HG03097 (cell line): ENCODE data around the gene TXK.
A peak's percentile ranks its signal among the peaks of the same experiment; 100 is the strongest.

Experiments
- ATAC-seq: cut with Tn5 transposase; IDR thresholded peaks from one replicate; pipeline ENCODE4 v1.9.1; 2021; ENCODE audit not compliant: unreplicated experiment, low FRiP score

TXK gene

DNA sequence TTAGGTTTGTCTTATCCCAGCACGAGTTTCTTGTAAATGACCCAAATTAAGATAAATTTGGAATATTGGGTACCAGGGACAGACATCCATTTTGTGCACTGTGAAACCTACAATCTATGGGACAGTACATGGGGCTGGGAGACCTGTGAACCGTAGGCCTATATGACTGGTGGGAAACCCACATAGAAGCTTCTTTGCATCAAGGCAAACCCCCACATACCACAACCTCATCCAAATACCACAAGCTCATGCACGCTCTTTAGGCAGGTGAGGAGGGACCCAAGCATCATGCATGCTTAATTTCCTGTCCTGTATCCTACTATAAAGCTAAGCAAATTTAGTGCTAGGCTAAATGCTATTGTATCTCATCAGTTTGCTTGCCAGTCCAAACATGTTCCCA lies 69.7 kb downstream of the TXK start:
- no peak for ATAC-seq

- ATAC-seq: no peak
Measured at GRCh38 chr4:48058617-48059530, 75.2 kb downstream of the TXK start.

DNA sequence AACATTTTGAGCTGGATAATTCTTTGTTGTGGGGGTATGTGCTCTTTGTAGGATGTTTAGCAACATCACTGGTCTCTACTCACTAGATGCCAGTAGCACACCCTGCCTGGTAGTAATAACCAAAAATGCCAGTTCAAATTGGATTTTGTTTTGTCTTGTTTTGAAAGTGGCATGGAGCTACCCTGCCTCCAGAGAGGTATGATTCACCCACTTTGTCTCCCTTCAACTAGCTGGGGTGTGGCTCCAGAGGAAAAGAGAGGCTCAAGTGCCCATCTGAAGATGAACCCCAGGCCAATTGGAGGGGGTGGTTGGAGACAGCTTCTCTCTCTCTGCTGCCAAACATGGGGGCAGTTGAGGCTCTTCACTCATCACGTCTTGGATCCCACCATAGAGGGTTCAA lies 83.0 kb downstream of the TXK start:
- ATAC-seq: no peak

GRCh38 chr4:48049483-48049882 lies 84.6 kb downstream of the TXK start:
- no peak for ATAC-seq

DNA sequence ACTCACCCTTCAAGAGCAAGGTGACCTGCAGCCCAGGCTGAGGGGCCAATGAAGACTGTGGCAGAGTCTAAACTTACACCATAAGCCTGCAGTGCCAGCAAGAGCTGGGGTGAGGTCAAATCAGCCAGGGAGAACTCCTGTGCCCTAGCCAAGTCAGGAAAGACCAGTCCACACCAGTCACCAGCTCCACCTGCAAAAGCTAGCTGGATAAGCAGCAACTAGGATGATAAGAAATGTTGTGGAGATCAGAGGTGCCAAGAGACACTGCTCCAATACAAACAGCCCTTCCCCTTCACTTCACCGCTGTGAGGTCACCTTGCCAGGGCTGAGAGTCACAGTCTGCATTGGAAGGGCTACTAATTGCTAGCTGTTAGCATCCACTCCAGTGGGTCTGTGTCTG lies 86.2 kb downstream of the TXK start:
- peak; percentile 16 for ATAC-seq

DNA sequence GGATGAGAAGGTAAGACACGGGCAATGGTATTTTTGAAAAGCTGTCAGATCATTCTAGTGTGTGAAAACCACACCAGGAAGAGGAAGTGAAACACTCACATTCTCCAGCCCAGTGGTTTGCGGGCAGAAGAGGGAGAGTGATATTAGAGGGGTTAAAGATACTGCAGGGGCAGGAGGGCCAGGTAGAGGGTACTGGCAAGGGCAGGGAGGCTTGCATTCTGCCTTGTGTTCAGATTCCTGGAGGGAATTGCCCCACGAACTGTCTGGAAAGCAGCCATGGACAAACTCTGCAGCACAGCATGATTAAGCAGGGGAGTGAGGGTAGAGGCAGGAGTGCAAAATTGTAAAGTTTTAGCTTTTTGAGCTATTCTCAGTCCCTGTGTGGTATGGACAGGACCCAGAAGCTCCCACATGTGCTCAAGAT lies 86.6 kb downstream of the TXK start:
- peak; percentile 99 for ATAC-seq

DNA sequence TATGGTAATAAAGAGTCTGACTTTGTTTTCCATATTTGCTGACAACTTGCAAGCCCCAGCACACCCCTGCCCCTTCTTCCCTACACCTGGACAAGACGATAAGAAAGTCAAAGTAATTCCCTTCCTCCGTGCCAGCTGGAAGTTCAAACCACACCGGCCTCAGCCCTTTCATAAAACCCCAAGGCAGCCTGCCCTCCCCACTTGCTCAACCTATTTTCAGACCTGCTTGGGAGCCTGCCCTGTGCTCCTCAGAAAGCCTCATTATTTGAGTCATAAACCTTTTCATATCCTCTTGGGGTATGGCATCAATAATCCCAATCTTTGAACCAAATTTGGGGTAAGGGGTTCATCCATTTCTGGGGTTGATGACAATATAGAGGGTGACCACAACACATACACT lies 88.0 kb downstream of the TXK start:
- no peak for ATAC-seq

- ATAC-seq: no peak
Measured at GRCh38 chr4:48044298-48044697, 89.8 kb downstream of the TXK start.

GRCh38 chr4:48043504-48043903 lies 90.5 kb downstream of the TXK start:
- ATAC-seq: no peak

- ATAC-seq: no peak
Measured at GRCh38 chr4:48042979-48043461, 91.0 kb downstream of the TXK start.

- no peak for ATAC-seq
Measured at GRCh38 chr4:48041535-48042137, 92.4 kb downstream of the TXK start.

GRCh38 chr4:48039561-48039960 lies 94.5 kb downstream of the TXK start:
- ATAC-seq: no peak

- ATAC-seq: no peak
Measured at GRCh38 chr4:48038666-48039065, 95.4 kb downstream of the TXK start.

DNA sequence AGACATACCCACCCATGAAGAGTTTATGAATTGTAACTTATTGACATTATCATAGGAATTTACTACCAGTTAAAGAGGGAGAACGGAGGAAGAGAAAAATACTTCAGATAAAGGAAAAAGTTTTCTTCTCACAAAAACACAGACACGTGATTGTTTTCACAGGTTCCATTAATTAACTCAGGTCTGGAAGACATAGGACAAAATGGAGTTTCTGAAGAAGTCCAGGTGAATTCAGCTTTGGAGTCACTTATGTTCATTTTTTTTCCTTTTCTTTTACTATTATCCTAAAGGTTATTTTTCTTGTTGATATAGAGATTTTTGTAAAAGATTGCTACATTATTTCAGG lies 97.0 kb downstream of the TXK start:
- ATAC-seq: no peak

DNA sequence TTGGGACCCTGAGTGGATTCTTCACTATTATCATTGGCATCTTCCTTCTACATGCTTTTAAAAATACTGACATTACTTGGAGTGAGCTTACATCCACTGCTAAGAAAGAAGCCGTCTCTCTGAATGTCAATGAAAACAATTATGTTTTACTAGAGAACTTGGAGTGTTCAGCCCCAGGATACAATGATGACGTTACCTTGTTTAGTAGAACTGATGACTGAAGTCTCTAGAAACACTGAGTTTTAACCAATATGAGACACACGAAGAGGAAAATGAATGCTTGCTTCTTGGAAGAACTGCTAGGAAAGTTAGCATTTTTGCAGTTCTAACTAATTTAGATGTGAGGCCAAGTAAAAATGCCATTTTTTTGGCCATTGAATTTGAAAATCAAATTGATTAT lies 98.1 kb downstream of the TXK start:
- ATAC-seq: no peak

DNA sequence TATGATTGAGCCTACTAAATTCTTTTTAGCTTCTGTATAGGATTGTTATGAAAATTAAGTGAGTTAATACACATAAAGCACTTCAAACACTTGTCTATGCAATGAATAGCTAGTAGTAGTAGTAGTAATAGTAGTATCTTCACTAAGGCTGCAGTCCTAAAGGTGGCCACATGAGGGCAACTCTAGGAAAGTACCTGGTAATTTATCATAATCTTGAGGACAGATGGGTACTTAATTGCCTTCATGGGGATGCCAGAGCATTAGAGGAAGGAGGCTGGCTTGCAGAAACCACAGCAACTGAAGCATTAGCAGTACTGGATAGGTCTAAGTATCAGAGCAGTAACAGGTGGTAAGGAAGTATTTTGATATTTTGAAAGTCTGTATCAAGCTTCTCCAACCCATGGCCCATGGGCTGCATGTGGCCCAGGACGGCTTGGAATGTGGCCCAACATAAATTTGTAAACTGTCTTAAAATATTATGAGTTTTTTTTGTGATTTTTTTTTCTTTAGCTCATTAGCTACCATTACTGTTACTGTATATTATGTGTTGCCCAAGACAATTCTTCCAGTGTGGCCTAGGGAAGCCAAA lies 100.1 kb downstream of the TXK start:
- ATAC-seq: no peak

DNA sequence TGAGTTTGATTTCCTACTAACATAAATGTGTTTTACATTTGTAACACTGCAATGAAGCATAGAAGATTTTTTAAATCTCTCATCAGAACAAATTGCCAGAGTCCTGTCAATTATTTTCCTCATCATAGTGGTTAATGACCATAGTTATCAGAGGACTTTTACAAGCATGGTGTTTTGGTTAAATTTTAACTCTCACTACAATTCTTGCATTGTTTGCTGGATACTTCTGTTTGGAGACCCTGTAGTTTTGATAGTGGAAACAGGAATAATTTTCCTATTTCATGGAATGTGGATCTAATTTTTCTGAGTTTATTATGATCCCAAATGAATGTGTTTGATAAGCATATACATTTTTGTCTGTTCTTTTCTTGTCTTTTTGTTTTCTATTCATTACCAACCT lies 100.6 kb downstream of the TXK start:
- no peak for ATAC-seq

GRCh38 chr4:48032721-48033120 lies 101.3 kb downstream of the TXK start:
- no peak for ATAC-seq

DNA sequence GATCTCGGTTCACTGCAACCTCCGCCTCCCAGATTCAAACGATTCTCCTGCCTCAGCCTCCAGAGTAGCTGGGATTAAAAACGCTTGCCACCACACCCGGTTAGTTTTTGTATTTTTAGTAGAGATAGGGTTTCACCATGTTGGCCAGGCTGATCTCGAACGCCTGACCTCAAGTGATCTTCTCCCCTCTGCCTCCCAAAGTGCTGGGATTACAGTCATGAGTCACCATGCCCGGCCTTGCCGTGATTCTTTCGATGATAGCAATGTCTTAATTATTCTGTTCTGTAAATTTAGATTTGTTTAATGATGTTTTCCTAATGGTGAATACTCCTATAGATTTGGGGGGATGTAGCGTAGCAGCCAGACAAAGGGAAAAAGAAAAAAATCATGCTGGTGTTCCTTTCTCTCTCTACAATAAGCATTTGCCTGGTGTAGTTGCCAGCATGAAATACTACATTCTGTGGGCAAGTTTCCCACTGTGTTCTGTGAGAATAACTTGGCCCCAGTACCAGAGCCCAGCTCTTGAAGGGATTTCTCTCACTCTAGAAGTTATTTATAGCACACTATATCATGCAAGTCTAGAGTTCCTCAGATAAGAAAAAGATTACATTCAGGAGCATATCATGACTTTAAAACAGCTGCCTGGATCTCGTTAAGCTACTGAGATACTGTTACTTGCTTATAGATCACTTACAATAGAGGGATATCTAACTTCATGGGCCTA lies 102.1 kb downstream of the TXK start:
- no peak for ATAC-seq

- ATAC-seq: no peak
Measured at GRCh38 chr4:48030470-48030869, 103.6 kb downstream of the TXK start.

DNA sequence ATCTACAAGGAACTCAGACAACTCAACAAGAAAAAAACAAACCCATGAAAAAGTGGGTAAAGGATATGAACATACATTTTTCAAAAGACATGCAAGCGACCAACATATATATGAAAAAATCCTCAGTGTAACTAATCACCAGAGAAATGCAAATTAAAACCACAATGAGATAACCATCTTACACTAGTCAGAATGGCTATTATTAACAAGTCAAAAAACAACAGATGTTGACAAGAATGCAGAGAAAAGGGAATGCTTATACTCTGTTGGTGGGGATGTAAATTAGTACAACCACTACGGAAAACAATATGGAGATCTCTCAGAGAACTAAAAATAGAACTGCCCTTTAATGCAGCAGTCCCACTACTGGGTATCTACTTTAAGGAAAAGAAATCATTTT lies 105.4 kb downstream of the TXK start:
- ATAC-seq: no peak
